Endothelial cell of umbilical vein (primary cell): ENCODE measurements around the gene SPIRE2. TPM values are rescaled to one million over a fixed set of nuclear protein-coding genes. Genes with fewer than 3 reads are reported as not detected.
A peak's percentile ranks its signal among the peaks of the same experiment; 100 is the strongest.

ENCODE experiments used
- Bru-seq: library from RNA; stranded (reverse); fragments of 400-500 nt; gene quantifications from one replicate; lab custom pipeline; 2021; lab: Mats Ljungman, UMichigan
- BruChase-seq, 2 experiments: library from RNA; stranded (reverse); fragments of 400-500 nt; gene quantifications; one replicate each; lab custom pipeline; 2021; lab: Mats Ljungman, UMichigan
- BruUV-seq: library from RNA; stranded (reverse); fragments of 400-500 nt; replicated peaks from 2 replicates; lab custom pipeline; 2021; lab: Mats Ljungman, UMichigan
- CTCF ChIA-PET: fragments of 300-600, 350-600 bp; sonication (Branson Sonifier 250); formaldehyde crosslinking; loops from one replicate; lab custom pipeline; 2021; ENCODE audit warnings: antibody characterized with exemption, inconsistent platforms; lab: Charles Lee
- POLR2A ChIA-PET: fragments of 300-600, 350-600 bp; sonication (Branson Sonifier 250); formaldehyde crosslinking; loops from one replicate; lab custom pipeline; 2021; ENCODE audit warnings: antibody characterized with exemption, inconsistent platforms; lab: Charles Lee
- DNase-seq: peaks from one replicate; pipeline ENCODE4 v3.0.0-alpha.2; 2011; ENCODE audit warnings: low read depth, low spot score
- FAIRE-seq: peaks from 2 replicates; lab custom pipeline; 2011; peaks lifted over from hg19 to GRCh38; lab: Jason Lieb, UNC
- H2AFZ ChIP-seq: 2 replicates; pipeline ENCODE4 v1.6.0; 2012; ENCODE audit warnings: low read depth, low read length, control low read depth, inconsistent platforms
- H3K27ac ChIP-seq: 2 replicates; pipeline ENCODE4 v1.5.1; 2011; ENCODE audit warnings: low read depth, mild to moderate bottlenecking, control low read depth, low read length, moderate library complexity; ENCODE audit not compliant: insufficient read depth
- H3K27me3 ChIP-seq, 2 experiments: 2 replicates each; pipeline versions ENCODE4 v1.6.0 to v1.6.1; 2011; ENCODE audit warnings: low read length in 2 of 2, mixed read lengths in 1 of 2; ENCODE audit not compliant: control insufficient read depth in 2 of 2, insufficient read depth in 2 of 2
- H3K36me3 ChIP-seq, 2 experiments: 2 replicates in 1 of 2; 3 replicates in 1 of 2; pipeline ENCODE4 v1.5.1; 2011; ENCODE audit warnings: low read length in 2 of 2, mild to moderate bottlenecking in 1 of 2, moderate library complexity in 1 of 2; ENCODE audit not compliant: control insufficient read depth in 2 of 2, insufficient read depth in 2 of 2; ENCODE audit errors: extremely low read depth in 1 of 2
- H3K4me1 ChIP-seq: 3 replicates; pipeline ENCODE4 v1.5.1; 2011; ENCODE audit warnings: mild to moderate bottlenecking, low read length; ENCODE audit not compliant: control insufficient read depth, insufficient read depth; ENCODE audit errors: extremely low read depth
- H3K4me2 ChIP-seq: 2 replicates; pipeline ENCODE4 v1.6.1; 2011; ENCODE audit warnings: low read length, control low read depth, mixed read lengths; ENCODE audit not compliant: insufficient read depth
- H3K4me3 ChIP-seq, 3 experiments: fragments of 200-600 bp in 1 of 3; sonication (generic), shearing (Covaris generic) in 1 of 3; replicated peaks in 1 of 3; 2 replicates each; pipeline ENCODE4 v1.5.1; 2011 to 2016; ENCODE audit warnings: control low read depth in 3 of 3, low read length in 3 of 3, mild to moderate bottlenecking in 2 of 3, inconsistent platforms in 1 of 3, low read depth in 1 of 3, moderate library complexity in 1 of 3; ENCODE audit not compliant: insufficient read depth in 1 of 3
- H3K79me2 ChIP-seq: 2 replicates; pipeline ENCODE4 v1.6.0; 2012; ENCODE audit warnings: low read length, inconsistent platforms; ENCODE audit not compliant: control insufficient read depth, insufficient read depth
- H3K9ac ChIP-seq: replicated peaks from 2 replicates; pipeline ENCODE3; 2011; ENCODE audit warnings: low read length, control low read depth; ENCODE audit not compliant: insufficient read depth; ENCODE audit errors: extremely low read depth
- H3K9me1 ChIP-seq: replicated peaks from 3 replicates; pipeline ENCODE4 v1.6.0; 2011; ENCODE audit warnings: mild to moderate bottlenecking, low read length; ENCODE audit not compliant: control insufficient read depth, insufficient read depth; ENCODE audit errors: extremely low read depth
- H3K9me3 ChIP-seq: replicated peaks from 2 replicates; pipeline ENCODE4 v1.5.1; 2012; ENCODE audit warnings: low read length, inconsistent platforms; ENCODE audit not compliant: control insufficient read depth, insufficient read depth
- H4K20me1 ChIP-seq: replicated peaks from 2 replicates; pipeline ENCODE3; 2011; ENCODE audit warnings: mild to moderate bottlenecking, low read length; ENCODE audit not compliant: control insufficient read depth, insufficient read depth; ENCODE audit errors: extremely low read depth
- CTCF ChIP-seq, 2 donors: IDR thresholded peaks; 1 replicate in 1 of 2; 2 replicates in 1 of 2; pipeline ENCODE4 v1.5.1; 2011; ENCODE audit warnings: low read length in 2 of 2, mild to moderate bottlenecking in 2 of 2, moderate library complexity in 2 of 2, control low read depth in 1 of 2, inconsistent platforms in 1 of 2, low read depth in 1 of 2; ENCODE audit not compliant: insufficient read depth in 1 of 2; ENCODE audit errors: extremely low read depth in 1 of 2
- EZH2 ChIP-seq: IDR thresholded peaks from 2 replicates; pipeline ENCODE4 v1.6.1; 2012; ENCODE audit warnings: borderline replicate concordance, low read depth, mild to moderate bottlenecking, moderate library complexity, low read length, inconsistent platforms; ENCODE audit not compliant: severe bottlenecking
- FOS ChIP-seq: IDR thresholded peaks from 2 replicates; pipeline ENCODE4 v1.6.1; 2011; ENCODE audit warnings: mild to moderate bottlenecking, low read length, moderate library complexity, borderline replicate concordance; ENCODE audit not compliant: insufficient read depth
- GATA2 ChIP-seq: IDR thresholded peaks from 2 replicates; pipeline ENCODE4 v1.7.0; 2011; ENCODE audit warnings: low read depth, mild to moderate bottlenecking, moderate library complexity, mixed read lengths, low read length; ENCODE audit not compliant: insufficient read length, insufficient read depth
- JUN ChIP-seq: IDR thresholded peaks from 2 replicates; pipeline ENCODE4 v1.6.1; 2011; ENCODE audit warnings: borderline replicate concordance, low read depth; ENCODE audit not compliant: insufficient read length, insufficient read depth
- MAX ChIP-seq: IDR thresholded peaks from 2 replicates; pipeline ENCODE4 v1.6.1; 2011; ENCODE audit not compliant: insufficient read depth, insufficient read length
- POLR2AphosphoS5 ChIP-seq: IDR thresholded peaks from 2 replicates; pipeline ENCODE4 v1.6.1; 2012; ENCODE audit warnings: low read depth, mild to moderate bottlenecking, control low read depth, low read length, moderate library complexity; ENCODE audit not compliant: insufficient read depth
- dilution Hi-C: fragments of 300-500 bp; cut with MboI; formaldehyde crosslinking; loops from one replicate; pipeline ENCODE4 v1.15.0; 2019; ENCODE audit warnings: low sequenced_read_pairs; ENCODE audit not compliant: extremely low pct_ligation_motif_present
- intact Hi-C: fragments of 100-400 bp; cut with micrococcal nuclease; formaldehyde crosslinking; loops from one replicate; pipeline ENCODE4 v1.10.0; 2022
- long read RNA-seq: library from polyadenylated mRNA; stranded (forward); transcript quantifications from one replicate; pipeline ENCODE4 v2.0.0, GENCODE V29; 2021
- polyA minus RNA-seq, 3 experiments: library from RNA; depleted of rRNA, polyadenylated mRNA; stranded (reverse); fragments of >200 nt; gene quantifications; 1 replicate in 1 of 3; 2 replicates in 2 of 3; pipeline ENCODE4 v1.2.3, GENCODE V29; 2011
- polyA plus RNA-seq, 4 experiments: library from polyadenylated mRNA; depleted of rRNA in 3 of 4; stranded (reverse) in 3 of 4; unstranded in 1 of 4; fragments of >200 nt; gene quantifications; 2 replicates each; pipeline versions ENCODE4 v1.2.1 to v1.2.3, GENCODE V29; 2011 to 2012; ENCODE audit warnings: missing spikeins in 1 of 4
- total RNA-seq: library from RNA; stranded (reverse); gene quantifications from 2 replicates; pipeline ENCODE4 v1.2.3, GENCODE V29; 2021

The SPIRE2 gene
- total RNA-seq = 2.4 and 3.1 TPM in 2 replicates
- 1.2 and 1.5 TPM in 2 replicates for polyA plus RNA-seq
- 0.65 and 0.89 TPM in 2 replicates for polyA plus RNA-seq (2011; cell fraction: cytosol; rRNA removed)
- 3.6 and 4.0 TPM in 2 replicates for polyA plus RNA-seq (2011; cell fraction: nucleus; rRNA removed)
- 1.1 and 2.3 TPM in 2 replicates for polyA plus RNA-seq (2012)
- polyA minus RNA-seq = 0.80 and 1.2 TPM in 2 replicates
- 30.9 TPM for polyA minus RNA-seq (2011; cell fraction: cytosol; rRNA and poly(A)+ RNA removed)
- polyA minus RNA-seq (2011; cell fraction: nucleus; rRNA and poly(A)+ RNA removed) = 0.96 and 1.9 TPM in 2 replicates
- Bru-seq, nascent RNA = percentile 30 among the genes with signal in this experiment
- BruChase-seq, experiment 1, labeled RNA remaining after a 6-hour chase = percentile 31 among the genes with signal in this experiment
- percentile 31 among the genes with signal in this experiment for BruChase-seq, experiment 2, labeled RNA remaining after a 2-hour chase
- long read RNA-seq, partial matches to known transcripts = 2 of 9 reads
- long read RNA-seq, other reads (novel, unspliced or antisense) = 6 of 9 reads

GRCh38 chr16:89828199-89828869, at the start of gene SPIRE2:
SPIRE2 (plus strand) TSS chr16:89828475; CDS start chr16:89828551, 76 bp downstream.
- no peak within 1 kb of the TSS for H3K27ac ChIP-seq
- TF ChIP-seq GATA2 = no peak
- TF ChIP-seq MAX = no peak
- no peak for TF ChIP-seq FOS
- TF ChIP-seq JUN = no peak
- TF ChIP-seq EZH2 = no peak
- TF ChIP-seq CTCF (IDR thresholded peaks at IDR 0.05; ENCODE audit: extremely low read depth in 1 of 2, insufficient read depth in 1 of 2, low read depth in 1 of 2, low read length in 2 of 2) = no peak
- TF ChIP-seq POLR2AphosphoS5 = peak; percentile 34
- H4K20me1 ChIP-seq = no peaks in the 10 kb centered on the region
- H3K9me1 ChIP-seq = no peaks in the 10 kb centered on the region
- DNase-seq (peak; percentile 77), FAIRE-seq (peak; percentile 67)
- no peaks in the 10 kb centered on the region for H3K9me3 ChIP-seq
- H3K36me3 ChIP-seq = no peaks in the 10 kb centered on the region
- no TSS peak for BruUV-seq
- dilution Hi-C loops = no loop called here
- H3K4me3 ChIP-seq = peak within 1 kb of the TSS; percentile 50 to 64 (median 60)
- peak within 1 kb of the TSS; percentile 88 for H3K4me2 ChIP-seq
- ChIA-PET POLR2A (no interaction called here), CTCF (interaction anchor here (0.7 to 3.0 kb wide), 5 partner anchors 9 to 122 kb away, joined by 3 to 17 read pairs (median 3); partner anchors contain the start of gene FANCA)
- no peaks in the 10 kb centered on the region for H3K79me2 ChIP-seq
- intact Hi-C loops = loop anchor here (1.0 kb wide), 1 partner anchor 12 kb away; the partner anchor contains the start of gene FANCA
- H2AFZ ChIP-seq = peak within 1 kb of the TSS; percentile 94
- H3K27me3 ChIP-seq = no peaks in the 10 kb centered on the region
- H3K4me1 ChIP-seq = peaks cover 9% of the 10 kb centered on the region
- peak within 1 kb of the TSS; percentile 61 for H3K9ac ChIP-seq
